Ishikawa (cell line): ENCODE results near the gene TBC1D2B.

Experiments
- CEBPB ChIP-seq: IDR thresholded peaks from 2 replicates; pipeline ENCODE4 v1.6.1; 2012
- CREB1 ChIP-seq: IDR thresholded peaks from 2 replicates; pipeline ENCODE4 v1.6.1; 2012; ENCODE audit warnings: low read depth
- EGR1 ChIP-seq: IDR thresholded peaks from 2 replicates; pipeline ENCODE4 v1.6.1; 2012
- EP300 ChIP-seq: IDR thresholded peaks from 2 replicates; pipeline ENCODE4 v1.6.1; 2012; ENCODE audit warnings: borderline replicate concordance
- FOXM1 ChIP-seq: IDR thresholded peaks from 2 replicates; pipeline ENCODE4 v1.6.1; 2012; ENCODE audit warnings: low read depth, borderline replicate concordance
- NFIC ChIP-seq: IDR thresholded peaks from 2 replicates; pipeline ENCODE4 v1.6.1; 2012
- RAD21 ChIP-seq: IDR thresholded peaks from 2 replicates; pipeline ENCODE4 v1.6.1; 2012; ENCODE audit warnings: low read depth
- TAF1 ChIP-seq: IDR thresholded peaks from 2 replicates; pipeline ENCODE4 v1.6.1; 2012; ENCODE audit warnings: low read depth, mild to moderate bottlenecking
- TCF12 ChIP-seq: IDR thresholded peaks from 2 replicates; pipeline ENCODE4 v1.6.1; 2012; ENCODE audit warnings: low read depth
- TEAD4 ChIP-seq: IDR thresholded peaks from 2 replicates; pipeline ENCODE4 v1.6.1; 2012
- USF1 ChIP-seq: IDR thresholded peaks from 2 replicates; pipeline ENCODE4 v1.6.1; 2012
- YY1 ChIP-seq: IDR thresholded peaks from 2 replicates; pipeline ENCODE4 v1.6.1; 2012; ENCODE audit warnings: low read depth
- ZBTB7A ChIP-seq: IDR thresholded peaks from 2 replicates; pipeline ENCODE4 v1.6.1; 2012; ENCODE audit warnings: low read depth
- TF ChIP-seq, protein P1 (sequence below): IDR thresholded peaks from 2 replicates; pipeline ENCODE4 v1.6.1; 2012
- TF ChIP-seq, protein P2 (sequence below): IDR thresholded peaks from 2 replicates; pipeline ENCODE4 v1.6.1; 2012; ENCODE audit warnings: low read depth, mild to moderate bottlenecking

TBC1D2B gene

GRCh38 chr15:78047761-78048627 lies 29.5 kb downstream of the TBC1D2B start:
- TF ChIP-seq CEBPB = no peak
- no peak for TF ChIP-seq CREB1
- TF ChIP-seq USF1 = no peak
- TF ChIP-seq TAF1 = no peak
- TF ChIP-seq FOXM1 = no peak
- TF ChIP-seq RAD21 = no peak

DNA sequence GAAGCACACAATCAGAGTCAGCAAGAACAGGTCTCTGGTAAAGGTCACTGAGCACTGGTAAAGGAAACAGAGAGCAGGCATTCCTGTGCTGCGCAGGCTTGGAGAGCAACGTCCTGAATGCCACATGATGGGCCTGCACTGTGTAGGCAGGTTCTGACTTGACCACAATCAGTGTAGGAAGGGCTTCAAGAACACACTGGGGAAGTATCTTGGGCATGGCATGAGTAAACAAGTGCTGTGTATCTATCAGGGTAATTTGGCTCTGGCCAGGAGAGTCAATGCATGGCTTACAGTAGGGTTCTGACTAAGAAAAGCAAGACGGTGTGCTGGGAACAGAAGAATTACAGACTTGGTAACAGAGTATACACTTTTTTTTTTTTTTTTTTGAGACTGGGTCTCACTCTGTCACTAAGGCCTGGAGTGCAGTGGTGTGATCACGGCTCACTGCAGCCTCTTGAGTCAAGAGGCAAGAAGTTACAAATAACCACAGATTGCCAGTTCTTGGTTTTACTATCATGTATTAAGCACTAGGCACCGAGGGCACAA lies 30.6 kb downstream of the TBC1D2B start:
- TF ChIP-seq TAF1 (no peak), EGR1 (no peak), YY1 (no peak), NFIC (no peak), ZBTB7A (no peak), TEAD4 (no peak), CREB1 (no peak), FOXM1 (no peak), TCF12 (no peak), EP300 (no peak), RAD21 (no peak), CEBPB (no peak), USF1 (no peak)
- TF ChIP-seq, protein P1, sequence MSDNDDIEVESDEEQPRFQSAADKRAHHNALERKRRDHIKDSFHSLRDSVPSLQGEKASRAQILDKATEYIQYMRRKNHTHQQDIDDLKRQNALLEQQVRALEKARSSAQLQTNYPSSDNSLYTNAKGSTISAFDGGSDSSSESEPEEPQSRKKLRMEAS = no peak
- TF ChIP-seq, protein P2, sequence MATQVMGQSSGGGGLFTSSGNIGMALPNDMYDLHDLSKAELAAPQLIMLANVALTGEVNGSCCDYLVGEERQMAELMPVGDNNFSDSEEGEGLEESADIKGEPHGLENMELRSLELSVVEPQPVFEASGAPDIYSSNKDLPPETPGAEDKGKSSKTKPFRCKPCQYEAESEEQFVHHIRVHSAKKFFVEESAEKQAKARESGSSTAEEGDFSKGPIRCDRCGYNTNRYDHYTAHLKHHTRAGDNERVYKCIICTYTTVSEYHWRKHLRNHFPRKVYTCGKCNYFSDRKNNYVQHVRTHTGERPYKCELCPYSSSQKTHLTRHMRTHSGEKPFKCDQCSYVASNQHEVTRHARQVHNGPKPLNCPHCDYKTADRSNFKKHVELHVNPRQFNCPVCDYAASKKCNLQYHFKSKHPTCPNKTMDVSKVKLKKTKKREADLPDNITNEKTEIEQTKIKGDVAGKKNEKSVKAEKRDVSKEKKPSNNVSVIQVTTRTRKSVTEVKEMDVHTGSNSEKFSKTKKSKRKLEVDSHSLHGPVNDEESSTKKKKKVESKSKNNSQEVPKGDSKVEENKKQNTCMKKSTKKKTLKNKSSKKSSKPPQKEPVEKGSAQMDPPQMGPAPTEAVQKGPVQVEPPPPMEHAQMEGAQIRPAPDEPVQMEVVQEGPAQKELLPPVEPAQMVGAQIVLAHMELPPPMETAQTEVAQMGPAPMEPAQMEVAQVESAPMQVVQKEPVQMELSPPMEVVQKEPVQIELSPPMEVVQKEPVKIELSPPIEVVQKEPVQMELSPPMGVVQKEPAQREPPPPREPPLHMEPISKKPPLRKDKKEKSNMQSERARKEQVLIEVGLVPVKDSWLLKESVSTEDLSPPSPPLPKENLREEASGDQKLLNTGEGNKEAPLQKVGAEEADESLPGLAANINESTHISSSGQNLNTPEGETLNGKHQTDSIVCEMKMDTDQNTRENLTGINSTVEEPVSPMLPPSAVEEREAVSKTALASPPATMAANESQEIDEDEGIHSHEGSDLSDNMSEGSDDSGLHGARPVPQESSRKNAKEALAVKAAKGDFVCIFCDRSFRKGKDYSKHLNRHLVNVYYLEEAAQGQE = no peak

DNA sequence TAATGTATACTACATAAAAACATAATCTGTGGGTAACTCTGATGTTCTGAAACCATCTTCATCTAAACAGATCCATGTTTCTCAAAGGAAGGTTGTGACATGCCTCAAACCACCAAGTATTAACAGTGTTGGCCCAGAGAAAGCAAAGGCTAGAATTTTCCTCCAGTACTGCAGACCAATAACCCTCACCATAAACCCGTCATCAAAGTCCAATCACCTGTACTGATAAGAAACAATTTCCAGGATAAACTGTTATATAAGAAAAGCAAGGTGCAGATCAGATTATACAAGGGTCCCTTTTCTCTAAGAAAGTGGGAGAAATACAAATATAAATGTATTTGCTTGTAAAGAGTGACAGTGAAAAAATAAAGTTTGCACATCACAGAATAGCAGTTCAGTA lies 32.3 kb downstream of the TBC1D2B start:
- no peak for TF ChIP-seq EP300
- TF ChIP-seq CEBPB = no peak
- TF ChIP-seq ZBTB7A = no peak
- TF ChIP-seq, protein P1 = no peak
- no peak for TF ChIP-seq TAF1
- no peak for TF ChIP-seq CREB1
- no peak for TF ChIP-seq RAD21

DNA sequence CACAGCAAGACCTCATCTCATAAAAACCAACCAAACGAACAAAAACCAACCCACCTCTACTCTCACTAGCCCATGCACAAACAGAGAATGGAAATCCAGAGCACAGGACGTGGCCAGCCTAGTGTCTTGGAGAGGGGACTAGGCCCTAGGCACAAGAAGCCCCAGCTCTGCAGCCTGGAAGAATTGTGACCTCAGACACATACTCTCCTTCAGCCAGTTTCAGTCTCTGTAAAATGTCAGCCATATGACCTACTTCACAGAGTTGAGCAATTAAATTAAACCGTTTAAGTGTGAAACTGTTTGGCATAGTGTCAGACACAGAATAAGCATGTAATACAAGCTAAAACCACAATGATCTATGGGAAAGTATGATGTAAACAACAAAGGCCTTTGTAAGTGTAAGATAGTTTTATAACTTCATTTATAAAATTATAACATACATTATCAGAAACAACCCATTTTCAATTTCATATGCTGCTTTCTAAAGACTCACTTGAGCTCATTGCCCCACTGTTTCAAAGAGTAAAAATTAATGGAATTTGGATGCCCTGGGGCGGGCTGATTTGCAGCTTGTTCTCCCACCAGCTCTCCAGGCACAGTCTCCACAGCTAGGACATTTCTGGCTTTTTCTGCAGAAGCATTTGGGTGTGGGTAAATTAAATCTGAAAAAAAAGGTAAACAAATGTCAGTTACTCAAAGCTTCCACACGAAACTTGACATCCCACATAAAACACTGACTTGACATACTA lies 32.9 kb downstream of the TBC1D2B start:
- TF ChIP-seq YY1 (no peak), TCF12 (no peak), ZBTB7A (no peak), FOXM1 (no peak), RAD21 (no peak), NFIC (no peak), TEAD4 (no peak), CREB1 (no peak), EP300 (no peak), CEBPB (no peak), EGR1 (no peak), TAF1 (no peak), USF1 (no peak)
- TF ChIP-seq, protein P1 = no peak
- TF ChIP-seq, protein P2 = no peak

- TF ChIP-seq, protein P1 = no peak
- TF ChIP-seq FOXM1 = no peak
- no peak for TF ChIP-seq TAF1
- TF ChIP-seq CEBPB = no peak
- no peak for TF ChIP-seq CREB1
- no peak for TF ChIP-seq EP300
- TF ChIP-seq RAD21 = no peak
- TF ChIP-seq, protein P2 = no peak
- TF ChIP-seq TCF12 = no peak
These were observed 35.6 kb downstream of the TBC1D2B start for GRCh38 chr15:78041946-78042345.
